Fibroblast of villous mesenchyme (primary cell): ENCODE data around the gene MPC1L. TPM values are rescaled to one million over a fixed set of nuclear protein-coding genes. Genes with fewer than 3 reads are reported as not detected.

ENCODE experiments used
- DNase-seq: peaks from one replicate; pipeline ENCODE4 v3.0.0-alpha.2; 2010; ENCODE audit warnings: low read depth
- H3K4me3 ChIP-seq: 2 replicates; pipeline ENCODE4 v1.5.1; 2011; ENCODE audit warnings: low read depth, mild to moderate bottlenecking, low read length
- CTCF ChIP-seq: IDR thresholded peaks from 2 replicates; pipeline ENCODE4 v1.5.1; 2012; ENCODE audit warnings: low read depth, mild to moderate bottlenecking, low read length; ENCODE audit not compliant: insufficient read depth
- total RNA-seq: library from RNA; depleted of rRNA; stranded (reverse); fragments of >200 nt; gene quantifications from 2 replicates; pipeline ENCODE4 v1.2.3, GENCODE V29; 2012

The MPC1L gene
- total RNA-seq, 1 donor = not detected

- peak; percentile 70 for DNase-seq
- H3K4me3 ChIP-seq = no peak overlapping the region
- peak; percentile 65 for TF ChIP-seq CTCF
Observed at GRCh38 chrX:40651620-40652223, 28.5 kb downstream of the MPC1L start.

GRCh38 chrX:40652664-40653063, 29.4 kb downstream of the MPC1L start:
- no peak overlapping the region for H3K4me3 ChIP-seq
- no peak for DNase-seq
- TF ChIP-seq CTCF = no peak

- no peak for DNase-seq
- no peak overlapping the region for H3K4me3 ChIP-seq
- no peak for TF ChIP-seq CTCF
Observed at GRCh38 chrX:40653535-40653934, 30.3 kb downstream of the MPC1L start.

GRCh38 chrX:40660381-40660780, 37.2 kb downstream of the MPC1L start:
- no peak for TF ChIP-seq CTCF
- no peak overlapping the region for H3K4me3 ChIP-seq
- no peak for DNase-seq

- TF ChIP-seq CTCF = no peak
- no peak for DNase-seq
- no peak overlapping the region for H3K4me3 ChIP-seq
Observed at GRCh38 chrX:40661489-40661888, 38.3 kb downstream of the MPC1L start.

- H3K4me3 ChIP-seq = no peak overlapping the region
- no peak for DNase-seq
- TF ChIP-seq CTCF = no peak
Observed at GRCh38 chrX:40663078-40663740, 40.0 kb downstream of the MPC1L start.
